Fibroblast of peridontal ligament (primary cell): ENCODE measurements around the gene PADI1.

ENCODE experiments used
- DNase-seq: peaks from one replicate; pipeline ENCODE4 v3.0.0-alpha.2; 2010; ENCODE audit errors: extremely low read depth

PADI1 gene

GRCh38 chr1:17270891-17271765, 66.2 kb downstream of the PADI1 start:
- DNase-seq: no peak

GRCh38 chr1:17272066-17272465, 67.1 kb downstream of the PADI1 start:
- DNase-seq: no peak

GRCh38 chr1:17272646-17273045, 67.7 kb downstream of the PADI1 start:
- DNase-seq: no peak

GRCh38 chr1:17273096-17273495, 68.2 kb downstream of the PADI1 start:
- no peak for DNase-seq

- DNase-seq: peak; percentile 10
Observed at GRCh38 chr1:17274186-17275170, 69.5 kb downstream of the PADI1 start.

GRCh38 chr1:17276568-17276967, 71.6 kb downstream of the PADI1 start:
- DNase-seq: no peak

- DNase-seq: no peak
Observed at GRCh38 chr1:17277511-17278159, 72.7 kb downstream of the PADI1 start.

- DNase-seq: no peak
Observed at GRCh38 chr1:17278996-17279830, 74.3 kb downstream of the PADI1 start.

- no peak for DNase-seq
Observed at GRCh38 chr1:17280436-17280835, 75.5 kb downstream of the PADI1 start.

- DNase-seq: no peak
Observed at GRCh38 chr1:17280894-17281293, 76.0 kb downstream of the PADI1 start.

GRCh38 chr1:17281775-17282181, 76.8 kb downstream of the PADI1 start:
- no peak for DNase-seq

GRCh38 chr1:17282836-17283235, 77.9 kb downstream of the PADI1 start:
- DNase-seq: no peak

GRCh38 chr1:17286646-17287045, 81.7 kb downstream of the PADI1 start:
- DNase-seq: no peak

- peak; percentile 77 for DNase-seq
Observed at GRCh38 chr1:17287130-17287776, 82.3 kb downstream of the PADI1 start.

- peak; percentile 85 for DNase-seq
Observed at GRCh38 chr1:17289721-17290120, 84.8 kb downstream of the PADI1 start.

GRCh38 chr1:17290553-17290952, 85.6 kb downstream of the PADI1 start:
- DNase-seq: no peak

GRCh38 chr1:17292299-17293160, 87.6 kb downstream of the PADI1 start:
- DNase-seq: no peak

- no peak for DNase-seq
Observed at GRCh38 chr1:17293681-17294425, 88.9 kb downstream of the PADI1 start.

GRCh38 chr1:17295292-17295691, 90.4 kb downstream of the PADI1 start:
- DNase-seq: no peak
